HG03108 (cell line): ENCODE measurements around the gene ADAMTSL5.
"Not testable (repeated sequence)": the region's sequence is repeated elsewhere in the genome, so short reads cannot be mapped to it uniquely, and the experiment has no call there.

Experiments used
- ATAC-seq: cut with Tn5 transposase; IDR thresholded peaks from one replicate; pipeline ENCODE4 v1.9.1; 2021; ENCODE audit warnings: moderate library complexity; ENCODE audit not compliant: unreplicated experiment

Gene ADAMTSL5

GRCh38 chr19:1513499-1514294, 878 bp upstream of the ADAMTSL5 start:
- ATAC-seq, result no peak

DNA sequence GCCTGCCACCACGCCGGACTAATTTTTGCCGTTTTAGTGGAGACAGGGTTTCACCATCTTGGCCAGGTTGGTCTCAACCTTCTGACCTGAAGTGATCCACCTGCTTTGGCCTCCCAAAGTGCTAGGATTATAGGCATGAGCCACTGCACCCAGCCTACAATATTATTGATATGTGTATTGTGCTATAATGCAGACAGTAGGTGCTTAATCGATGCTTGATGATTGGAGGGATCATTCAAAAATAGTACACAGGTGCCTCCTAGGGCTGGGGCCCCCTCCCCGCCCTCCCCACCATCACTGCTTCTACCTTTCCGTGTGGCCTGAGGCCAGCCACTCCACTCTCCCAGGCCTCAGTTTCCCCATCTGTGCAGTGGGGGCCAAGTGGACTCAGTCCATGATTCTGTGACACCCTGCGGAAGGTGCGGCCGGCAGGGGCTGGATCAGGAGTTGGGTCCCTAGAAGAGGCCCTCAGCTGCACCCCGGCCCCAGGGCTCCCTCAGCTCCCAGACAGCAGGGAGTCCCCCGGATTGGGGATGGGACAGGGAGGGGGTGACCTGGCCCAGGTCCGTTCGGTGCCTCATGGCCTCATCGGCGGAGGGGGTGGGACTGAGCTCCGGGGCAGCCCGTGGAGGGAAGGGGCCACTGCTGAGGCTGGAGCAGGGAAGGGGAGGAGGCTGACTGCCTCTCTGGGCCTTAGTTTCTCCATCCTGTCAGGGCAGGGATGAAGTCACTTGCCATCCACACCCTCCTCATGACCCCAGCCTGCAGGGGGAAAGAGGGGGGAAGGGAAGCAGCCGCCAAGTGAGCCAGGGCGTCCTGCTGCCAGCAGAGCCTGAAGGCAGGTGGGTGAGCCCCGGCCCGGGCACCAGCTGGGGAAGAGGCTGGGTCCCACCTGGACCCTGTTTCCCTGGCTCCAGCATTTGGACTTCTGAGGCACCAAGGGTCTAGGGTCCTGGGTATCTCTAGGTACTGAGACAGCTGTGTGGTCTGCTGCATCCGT, 1.2 kb downstream of the ADAMTSL5 start:
- ATAC-seq, result no peak

- ATAC-seq, result no peak
Observed at GRCh38 chr19:1510807-1511206, 2.0 kb downstream of the ADAMTSL5 start.

DNA sequence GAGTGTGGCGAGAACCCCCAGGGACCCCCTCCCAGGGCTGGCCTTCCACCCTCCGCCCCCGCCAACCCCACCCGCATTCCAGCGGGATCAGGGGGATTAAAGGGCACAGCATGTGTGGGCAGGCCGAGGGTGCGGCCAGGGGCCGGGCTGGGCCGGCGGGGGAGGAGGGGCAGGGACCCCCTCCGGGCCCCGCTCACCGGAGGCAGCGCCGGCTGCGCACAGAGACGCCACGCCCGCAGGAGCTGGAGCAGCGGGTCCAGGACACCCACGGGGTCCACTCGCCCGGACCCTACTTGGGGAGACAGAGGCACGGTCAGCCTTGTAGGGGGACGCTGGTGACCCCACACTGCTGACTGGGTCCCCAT, 2.4 kb downstream of the ADAMTSL5 start:
- ATAC-seq, result no peak

GRCh38 chr19:1509602-1510441, 3.0 kb downstream of the ADAMTSL5 start:
- no peak for ATAC-seq

GRCh38 chr19:1508507-1508856, 4.3 kb downstream of the ADAMTSL5 start:
- no peak for ATAC-seq

DNA sequence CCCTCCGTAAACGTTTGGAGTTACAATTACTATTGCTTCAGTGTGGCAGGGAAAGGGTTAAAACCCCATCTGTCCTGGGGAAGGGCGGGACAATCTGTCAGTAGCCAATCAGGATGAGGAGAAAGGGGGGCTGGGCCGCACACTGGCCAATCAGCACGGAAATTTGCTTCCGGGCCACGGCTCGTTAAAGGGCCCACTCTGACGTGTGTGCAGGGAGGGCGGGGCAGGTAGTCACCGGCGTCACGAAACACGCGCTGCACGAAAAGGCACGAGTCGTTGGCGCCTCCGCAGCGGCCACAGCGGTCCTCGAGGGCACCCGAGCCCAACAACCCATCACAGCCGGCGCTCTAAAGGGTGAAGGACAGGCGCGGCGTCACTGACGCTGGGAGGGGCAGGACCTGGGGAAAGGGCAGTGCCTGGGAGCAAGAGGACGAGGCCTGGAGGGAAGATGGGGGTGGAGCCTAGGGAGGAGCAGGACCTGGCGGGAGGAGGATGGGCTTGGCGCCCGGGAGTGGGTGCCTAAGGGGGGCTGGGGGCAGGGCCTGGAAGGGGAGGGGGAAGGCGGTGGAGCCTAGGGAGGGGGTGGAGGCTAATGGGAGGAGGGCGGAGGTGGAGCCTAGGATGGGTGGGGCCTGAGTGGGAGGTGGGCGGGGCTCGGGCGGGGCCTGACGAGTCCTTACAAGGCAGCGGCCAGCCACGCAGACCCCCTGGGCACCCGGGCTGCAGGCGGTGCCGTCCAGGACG, 4.9 kb downstream of the ADAMTSL5 start:
- peak; percentile 65 for ATAC-seq

DNA sequence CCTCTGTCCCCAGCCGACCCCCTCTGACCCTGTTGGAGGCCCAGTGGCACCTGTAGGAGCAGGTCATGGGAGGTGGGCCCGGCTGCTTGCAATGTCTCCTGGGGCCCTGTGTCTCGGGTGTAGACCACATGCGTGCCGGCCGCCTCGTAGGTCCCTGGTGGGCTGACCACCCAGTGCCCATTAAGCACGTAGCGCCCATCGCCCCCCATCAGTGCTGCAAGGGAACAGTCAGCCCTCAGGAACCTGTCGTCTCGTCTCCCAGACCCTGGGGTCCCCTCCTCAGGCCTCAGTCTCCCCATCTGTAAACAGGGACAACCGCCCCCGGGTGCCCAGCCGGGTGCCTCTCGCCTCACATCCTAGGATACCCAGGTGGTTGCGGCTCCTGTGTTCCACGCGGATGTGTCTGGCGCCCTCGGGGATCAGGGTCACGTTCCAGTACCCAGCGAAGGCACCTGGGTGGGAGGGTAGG, 5.6 kb downstream of the ADAMTSL5 start:
- no peak for ATAC-seq

GRCh38 chr19:1505991-1506881, 6.6 kb downstream of the ADAMTSL5 start:
- no peak for ATAC-seq

DNA sequence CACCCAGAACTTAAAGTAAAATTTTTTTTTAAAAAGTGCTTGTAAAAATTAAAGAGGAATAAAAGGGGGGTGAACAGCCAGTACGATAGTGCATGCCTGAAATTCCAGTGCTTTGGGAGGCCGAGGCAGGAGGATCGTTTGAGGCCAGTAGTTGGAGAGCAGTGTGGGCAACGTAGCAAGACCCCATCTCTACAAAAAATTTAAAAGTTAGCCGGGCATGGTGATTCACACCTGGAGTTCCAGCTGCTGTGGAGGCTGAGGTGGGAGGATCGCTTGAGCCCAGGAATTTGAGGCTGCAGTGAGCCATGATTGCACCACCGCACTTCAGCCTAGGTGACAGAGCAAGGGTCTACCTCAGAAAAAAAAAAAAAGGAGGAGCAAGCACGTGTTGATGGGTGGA, 7.8 kb downstream of the ADAMTSL5 start:
- ATAC-seq, result no peak

- no peak for ATAC-seq
Observed at GRCh38 chr19:1503925-1504773, 8.7 kb downstream of the ADAMTSL5 start.

GRCh38 chr19:1503089-1503924, 9.5 kb downstream of the ADAMTSL5 start:
- ATAC-seq, result no peak

- ATAC-seq, result no peak
Observed at GRCh38 chr19:1502433-1503088, 10.3 kb downstream of the ADAMTSL5 start.

- no peak for ATAC-seq
Observed at GRCh38 chr19:1501200-1501595, 11.6 kb downstream of the ADAMTSL5 start.

GRCh38 chr19:1499231-1499630, 13.6 kb downstream of the ADAMTSL5 start:
- not testable (repeated sequence) for ATAC-seq

DNA sequence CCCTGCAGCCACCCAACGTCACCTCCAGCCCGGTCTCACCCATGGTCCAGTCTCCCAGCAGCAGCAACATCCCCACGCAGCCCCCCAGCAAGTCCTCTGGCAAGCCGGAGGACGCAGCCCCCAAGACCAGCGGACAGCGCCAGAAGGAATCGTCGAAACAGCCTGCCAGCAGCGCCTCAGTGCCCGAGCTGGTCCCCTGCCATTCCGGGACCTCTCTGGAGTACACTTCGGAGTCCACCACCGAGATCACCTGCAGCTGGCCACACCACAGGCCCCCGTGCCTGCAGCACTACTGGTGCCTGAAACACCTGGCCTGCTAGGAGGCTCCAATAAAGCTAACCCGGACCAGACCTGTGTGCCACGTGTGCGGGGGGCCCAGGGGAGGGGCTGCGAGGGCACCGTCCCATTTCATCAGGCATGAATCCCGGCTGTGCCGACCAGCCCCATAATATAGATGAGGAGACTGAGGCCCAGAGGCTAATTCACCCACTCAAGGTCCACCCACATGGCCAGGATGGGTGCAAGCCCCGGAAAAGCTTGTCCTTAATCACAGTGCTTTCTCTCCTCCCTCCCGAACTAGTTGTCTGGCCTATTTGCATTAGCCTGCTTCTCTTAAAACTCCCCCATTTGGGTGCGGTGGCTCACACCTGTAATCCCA, 15.1 kb downstream of the ADAMTSL5 start:
- ATAC-seq, result no peak
